ENCODE results near the gene EPN2. TPM values are rescaled to one million over a fixed set of nuclear protein-coding genes. Genes with fewer than 3 reads are reported as not detected.
A peak's percentile ranks its signal among the peaks of the same experiment; 100 is the strongest.

The EPN2 gene
- total and polyA plus RNA-seq, 2 donors from 2014 or later = 18.0 to 45.4 TPM

- intact Hi-C loops (cut with DNase I) = no loop called here
- Histone ChIP-seq H3K9ac (ENCODE audit: low read length in 3 of 3) (no peak overlapping the region), H3K4me1 (ENCODE audit: control insufficient read depth in 2 of 3, insufficient read depth in 2 of 3, low read depth in 1 of 3, low read length in 3 of 3) (no peaks in the 10 kb centered on the region), H3K36me3 (ENCODE audit: control insufficient read depth in 2 of 3, insufficient read depth in 3 of 3, low read length in 3 of 3) (peaks cover 0 to 4% (median 0%) of the 10 kb centered on the region in 3 donors), H3K4me3 (ENCODE audit: low read length in 3 of 3) (no peak overlapping the region), H3K27me3 (ENCODE audit: control insufficient read depth, insufficient read depth, low read length) (no peaks in the 10 kb centered on the region), H3K27ac (ENCODE audit: low read depth in 2 of 2, low read length in 2 of 2) (no peak overlapping the region), H3K9me3 (ENCODE audit: control insufficient read depth in 2 of 3, insufficient read depth in 1 of 3, low read length in 3 of 3) (no peaks in the 10 kb centered on the region)
- FAIRE-seq = no peak
- DNase-seq = peak in 1 of 5 donors; percentile 20
- no peak for TF ChIP-seq CTCF (IDR thresholded peaks at IDR 0.05; ENCODE audit: borderline replicate concordance, extremely low read depth, insufficient read depth)
These were observed 91.4 kb downstream of the EPN2 start for GRCh38 chr17:19328441-19329061.

GRCh38 chr17:19329136-19329535 is 92.0 kb downstream of the EPN2 start:
- Histone ChIP-seq H3K9me3 (ENCODE audit: control insufficient read depth in 2 of 3, insufficient read depth in 1 of 3, low read length in 3 of 3) (no peaks in the 10 kb centered on the region), H3K9ac (ENCODE audit: low read length in 3 of 3) (no peak overlapping the region), H3K27ac (ENCODE audit: low read depth in 2 of 2, low read length in 2 of 2) (no peak overlapping the region), H3K4me3 (ENCODE audit: low read length in 3 of 3) (no peak overlapping the region), H3K27me3 (ENCODE audit: control insufficient read depth, insufficient read depth, low read length) (no peaks in the 10 kb centered on the region), H3K36me3 (ENCODE audit: control insufficient read depth in 2 of 3, insufficient read depth in 3 of 3, low read length in 3 of 3) (peaks cover 0 to 4% (median 0%) of the 10 kb centered on the region in 3 donors), H3K4me1 (ENCODE audit: control insufficient read depth in 2 of 3, insufficient read depth in 2 of 3, low read depth in 1 of 3, low read length in 3 of 3) (no peaks in the 10 kb centered on the region)
- intact Hi-C loops (cut with DNase I) = no loop called here
- TF ChIP-seq CTCF (IDR thresholded peaks at IDR 0.05; ENCODE audit: borderline replicate concordance, extremely low read depth, insufficient read depth) = no peak
- no peak for FAIRE-seq
- peak in 1 of 5 donors; percentile 19 for DNase-seq

- no peaks in the 10 kb centered on the region for H3K27me3 ChIP-seq (ENCODE audit: control insufficient read depth, insufficient read depth, low read length)
- H3K9me3 ChIP-seq (ENCODE audit: control insufficient read depth in 2 of 3, insufficient read depth in 1 of 3, low read length in 3 of 3) = no peaks in the 10 kb centered on the region
- H3K9ac ChIP-seq (ENCODE audit: low read length in 3 of 3) = no peak overlapping the region
- H3K36me3 ChIP-seq (ENCODE audit: control insufficient read depth in 2 of 3, insufficient read depth in 3 of 3, low read length in 3 of 3) = peaks cover 0 to 4% (median 0%) of the 10 kb centered on the region in 3 donors
- H3K4me3 ChIP-seq (ENCODE audit: low read length in 3 of 3) = no peak overlapping the region
- intact Hi-C loops (cut with DNase I) = no loop called here
- DNase-seq (no peak), FAIRE-seq (no peak)
- no peaks in the 10 kb centered on the region for H3K4me1 ChIP-seq (ENCODE audit: control insufficient read depth in 2 of 3, insufficient read depth in 2 of 3, low read depth in 1 of 3, low read length in 3 of 3)
- H3K27ac ChIP-seq (ENCODE audit: low read depth in 2 of 2, low read length in 2 of 2) = no peak overlapping the region
- TF ChIP-seq CTCF (IDR thresholded peaks at IDR 0.05; ENCODE audit: borderline replicate concordance, extremely low read depth, insufficient read depth) = no peak
These were observed 92.7 kb downstream of the EPN2 start for GRCh38 chr17:19329839-19330238.

GRCh38 chr17:19330271-19330670 is 93.1 kb downstream of the EPN2 start:
- Histone ChIP-seq H3K9me3 (ENCODE audit: control insufficient read depth in 2 of 3, insufficient read depth in 1 of 3, low read length in 3 of 3) (no peaks in the 10 kb centered on the region), H3K27me3 (ENCODE audit: control insufficient read depth, insufficient read depth, low read length) (no peaks in the 10 kb centered on the region), H3K4me1 (ENCODE audit: control insufficient read depth in 2 of 3, insufficient read depth in 2 of 3, low read depth in 1 of 3, low read length in 3 of 3) (no peaks in the 10 kb centered on the region), H3K27ac (ENCODE audit: low read depth in 2 of 2, low read length in 2 of 2) (no peak overlapping the region), H3K9ac (ENCODE audit: low read length in 3 of 3) (no peak overlapping the region), H3K4me3 (ENCODE audit: low read length in 3 of 3) (no peak overlapping the region), H3K36me3 (ENCODE audit: control insufficient read depth in 2 of 3, insufficient read depth in 3 of 3, low read length in 3 of 3) (peaks cover 0 to 4% (median 0%) of the 10 kb centered on the region in 3 donors)
- intact Hi-C loops (cut with DNase I) = no loop called here
- FAIRE-seq (no peak), DNase-seq (no peak)
- no peak for TF ChIP-seq CTCF (IDR thresholded peaks at IDR 0.05; ENCODE audit: borderline replicate concordance, extremely low read depth, insufficient read depth)

Measured in kidney (tissue), 14 donors.